WI38 (cell line): ENCODE results near the gene RMDN3.

ENCODE experiments used
- H3K4me3 ChIP-seq: 2 replicates; pipeline ENCODE4 v1.5.1; 2011; ENCODE audit warnings: low read depth, mild to moderate bottlenecking, control low read depth, low read length
- TF ChIP-seq, protein P1 (sequence below): IDR thresholded peaks from 2 replicates; pipeline ENCODE4 v1.5.1; 2012; ENCODE audit warnings: low read depth, mild to moderate bottlenecking, control low read depth, low read length

RMDN3 gene

DNA sequence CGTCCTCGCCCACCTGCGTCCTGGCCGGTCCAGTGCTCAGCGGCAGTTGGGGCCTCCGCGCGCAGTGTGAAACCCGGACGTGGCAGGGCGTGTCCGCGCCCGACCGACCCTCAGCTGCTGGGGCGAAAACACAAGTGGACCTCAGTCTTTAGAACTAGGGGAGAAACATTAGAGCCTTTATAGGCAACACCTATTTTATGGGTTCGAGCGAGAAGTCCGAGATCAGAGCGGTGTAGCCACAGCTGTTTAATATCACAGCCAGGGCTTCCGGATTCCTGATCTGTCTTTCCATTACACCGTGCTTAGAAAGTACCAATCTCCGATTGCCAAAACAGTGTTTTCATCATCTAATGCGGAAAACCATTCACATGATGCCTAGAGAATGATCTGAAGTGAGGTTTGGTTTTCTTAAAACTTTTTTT is 59.6 kb downstream of the RMDN3 start:
- TF ChIP-seq, protein P1, sequence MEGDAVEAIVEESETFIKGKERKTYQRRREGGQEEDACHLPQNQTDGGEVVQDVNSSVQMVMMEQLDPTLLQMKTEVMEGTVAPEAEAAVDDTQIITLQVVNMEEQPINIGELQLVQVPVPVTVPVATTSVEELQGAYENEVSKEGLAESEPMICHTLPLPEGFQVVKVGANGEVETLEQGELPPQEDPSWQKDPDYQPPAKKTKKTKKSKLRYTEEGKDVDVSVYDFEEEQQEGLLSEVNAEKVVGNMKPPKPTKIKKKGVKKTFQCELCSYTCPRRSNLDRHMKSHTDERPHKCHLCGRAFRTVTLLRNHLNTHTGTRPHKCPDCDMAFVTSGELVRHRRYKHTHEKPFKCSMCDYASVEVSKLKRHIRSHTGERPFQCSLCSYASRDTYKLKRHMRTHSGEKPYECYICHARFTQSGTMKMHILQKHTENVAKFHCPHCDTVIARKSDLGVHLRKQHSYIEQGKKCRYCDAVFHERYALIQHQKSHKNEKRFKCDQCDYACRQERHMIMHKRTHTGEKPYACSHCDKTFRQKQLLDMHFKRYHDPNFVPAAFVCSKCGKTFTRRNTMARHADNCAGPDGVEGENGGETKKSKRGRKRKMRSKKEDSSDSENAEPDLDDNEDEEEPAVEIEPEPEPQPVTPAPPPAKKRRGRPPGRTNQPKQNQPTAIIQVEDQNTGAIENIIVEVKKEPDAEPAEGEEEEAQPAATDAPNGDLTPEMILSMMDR = no peak
- peak overlapping the region; percentile 67 for H3K4me3 ChIP-seq

DNA sequence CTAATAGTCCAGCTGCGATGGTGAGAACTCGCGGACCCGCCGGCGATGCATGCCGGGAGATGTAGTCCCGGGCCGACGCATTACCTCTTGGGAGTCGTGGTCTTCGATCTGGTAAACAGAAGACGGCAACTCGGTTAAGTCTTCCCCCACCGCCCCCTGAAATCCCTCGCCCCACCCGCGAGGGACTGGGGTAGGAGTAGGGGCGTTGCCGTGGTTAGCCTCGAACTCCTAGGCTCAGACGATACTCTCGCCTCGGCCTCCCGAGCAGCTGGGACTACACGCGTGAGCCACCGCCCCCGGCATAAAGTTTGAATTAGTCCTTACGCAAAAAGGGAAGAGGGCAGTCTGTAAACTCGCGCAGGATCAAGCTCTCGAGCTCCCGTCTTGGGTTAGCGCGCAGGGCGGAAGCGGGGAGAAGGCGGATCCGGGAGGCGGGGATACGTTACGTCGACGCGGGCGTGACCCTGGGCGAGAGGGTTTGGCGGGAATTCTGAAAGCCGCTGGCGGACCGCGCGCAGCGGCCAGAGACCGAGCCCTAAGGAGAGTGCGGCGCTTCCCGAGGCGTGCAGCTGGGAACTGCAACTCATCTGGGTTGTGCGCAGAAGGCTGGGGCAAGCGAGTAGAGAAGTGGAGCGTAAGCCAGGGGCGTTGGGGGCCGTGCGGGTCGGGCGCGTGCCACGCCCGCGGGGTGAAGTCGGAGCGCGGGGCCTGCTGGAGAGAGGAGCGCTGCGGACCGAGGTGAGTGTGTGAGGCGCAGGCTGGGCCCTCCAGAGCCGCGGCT is 60.2 kb downstream of the RMDN3 start, which contains the start of gene RAD51:
RAD51 (plus strand) TSS at position 487 of the 781 bp plus-strand sequence. CDS start 3,585 bp downstream, outside the sequence.
- peak within 1 kb of the TSS; percentile 67 for H3K4me3 ChIP-seq
- TF ChIP-seq, protein P1 = no peak

DNA sequence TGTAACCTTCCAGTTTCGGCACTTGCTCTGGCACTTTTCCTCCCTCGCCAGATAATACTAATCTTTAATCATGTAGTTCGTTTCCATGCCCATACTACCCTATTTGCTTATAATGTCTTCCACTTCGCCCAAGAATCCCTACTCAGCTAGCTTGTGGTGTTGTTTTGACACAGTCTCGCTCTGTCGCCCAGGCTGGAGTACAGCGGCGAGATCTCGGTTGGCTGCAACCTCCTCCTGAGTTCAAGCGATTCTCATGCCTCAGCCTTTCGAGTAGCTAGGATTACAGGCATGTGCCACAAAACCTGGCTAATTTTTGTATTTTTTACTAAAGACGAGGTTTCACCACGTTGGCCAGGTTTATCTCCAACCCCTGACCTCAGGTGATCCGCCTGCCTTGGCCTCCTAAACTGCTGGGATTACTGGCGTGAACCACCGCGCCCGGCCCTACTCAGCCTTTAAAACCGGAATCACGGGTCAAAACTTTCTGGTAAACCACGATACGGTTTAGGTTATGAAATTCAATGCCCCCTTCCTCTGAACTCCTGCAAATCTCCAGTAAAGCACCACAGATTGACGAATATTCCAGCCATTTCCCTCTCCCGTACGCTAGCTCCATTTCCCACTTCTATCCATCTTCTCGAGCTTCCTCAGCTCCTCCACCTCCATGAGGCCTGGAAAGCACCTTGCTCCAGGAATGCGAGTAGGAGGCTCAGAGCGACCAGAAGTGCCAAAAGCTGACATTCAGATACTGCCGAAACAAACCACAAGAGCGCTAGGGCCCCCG is 61.0 kb downstream of the RMDN3 start:
- TF ChIP-seq, protein P1 = no peak
- peak overlapping the region; percentile 67 for H3K4me3 ChIP-seq

DNA sequence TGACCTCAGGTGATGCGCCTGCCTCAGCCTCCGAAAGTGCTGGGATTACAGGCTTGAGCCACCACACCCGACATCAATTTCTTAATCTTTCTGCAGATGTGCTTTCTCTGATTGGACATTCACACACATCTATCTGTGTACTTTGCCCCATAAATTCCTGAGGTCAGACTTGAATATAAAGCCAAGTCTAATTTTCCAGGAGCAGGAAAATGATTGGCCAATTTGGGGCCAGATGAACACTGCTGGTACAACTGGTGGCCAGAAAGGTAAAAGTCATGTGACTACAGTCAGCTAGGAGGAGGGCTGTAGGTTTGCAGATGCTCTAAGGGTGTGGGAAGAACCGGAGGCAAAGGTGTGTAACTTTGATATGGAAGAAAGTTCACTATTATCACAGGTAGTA is 63.3 kb downstream of the RMDN3 start:
- H3K4me3 ChIP-seq = no peak overlapping the region
- TF ChIP-seq, protein P1 = no peak

DNA sequence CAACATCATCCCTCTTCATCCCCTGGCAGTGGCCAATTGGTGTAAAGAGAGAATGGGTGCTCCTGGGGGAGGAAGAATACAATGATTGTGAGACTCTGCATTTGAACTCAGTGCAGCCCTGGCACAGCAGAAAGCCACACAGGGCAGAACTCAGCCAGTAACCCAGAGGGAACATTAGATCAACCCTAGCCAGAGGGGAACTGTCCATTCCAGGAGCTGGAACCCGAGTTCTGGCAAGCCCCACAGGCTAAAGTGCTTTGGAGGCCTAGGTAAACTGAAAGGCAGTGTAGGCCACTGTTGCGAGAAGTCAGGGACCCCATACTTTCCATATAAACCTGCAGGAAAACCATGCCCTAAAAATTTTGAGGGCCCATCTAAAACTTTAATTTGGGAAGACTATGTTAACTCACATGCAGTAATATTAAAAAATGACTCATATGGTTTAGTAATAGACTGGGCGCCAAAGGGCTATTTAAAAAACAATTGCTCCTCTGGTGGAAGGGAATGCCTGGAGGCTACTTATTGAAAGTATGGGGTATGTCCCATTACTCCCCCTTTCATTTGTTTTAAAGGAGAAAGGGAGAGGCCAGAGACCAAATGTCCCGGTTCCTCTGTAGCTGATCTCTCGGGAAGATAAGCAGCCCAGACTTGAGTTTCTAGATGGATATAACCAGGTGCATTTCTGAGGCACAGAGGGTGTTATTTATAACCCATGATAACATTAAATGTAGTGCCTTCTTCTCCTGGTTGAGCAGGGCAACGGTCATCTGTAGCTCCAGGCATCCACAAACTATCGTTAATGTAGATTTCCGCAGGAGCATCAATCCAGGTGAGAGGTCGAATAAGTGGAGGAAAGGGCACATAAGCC is 65.9 kb downstream of the RMDN3 start:
- no peak overlapping the region for H3K4me3 ChIP-seq
- TF ChIP-seq, protein P1 = no peak
